Measurements from ENCODE around the gene RAB44.
"Not testable (repeated sequence)": the region's sequence is repeated elsewhere in the genome, so short reads cannot be mapped to it uniquely, and the experiment has no call there.

Gene RAB44

GRCh38 chr6:36697481-36697903, at the start of gene RAB44:
Gene RAB44 (plus strand): TSS chr6:36697826. CDS start chr6:36704236, 6,410 bp downstream.
- Histone ChIP-seq H3K9me3 (ENCODE audit: control insufficient read depth, insufficient read depth, low read depth, low read length) (no peaks in the 10 kb centered on the region), H3K4me3 (ENCODE audit: low read depth, low read length) (no peak within 1 kb of the TSS), H3K36me3 (ENCODE audit: control insufficient read depth, insufficient read depth, low read length) (no peaks in the 10 kb centered on the region), H3K9ac (ENCODE audit: low read length) (no peak within 1 kb of the TSS), H3K27ac (ENCODE audit: low read depth, low read length) (no peak within 1 kb of the TSS), H3K4me1 (ENCODE audit: control insufficient read depth, insufficient read depth, low read length) (no peaks in the 10 kb centered on the region), H3K27me3 (ENCODE audit: control insufficient read depth, insufficient read depth, low read length) (no peaks in the 10 kb centered on the region)

- H3K27ac ChIP-seq (ENCODE audit: low read depth, low read length) = no peak overlapping the region
- H3K9ac ChIP-seq (ENCODE audit: low read length) = no peak overlapping the region
- H3K4me3 ChIP-seq (ENCODE audit: low read depth, low read length) = no peak overlapping the region
- H3K27me3 ChIP-seq (ENCODE audit: control insufficient read depth, insufficient read depth, low read length) = no peaks in the 10 kb centered on the region
- H3K36me3 ChIP-seq (ENCODE audit: control insufficient read depth, insufficient read depth, low read length) = no peaks in the 10 kb centered on the region
- no peaks in the 10 kb centered on the region for H3K9me3 ChIP-seq (ENCODE audit: control insufficient read depth, insufficient read depth, low read depth, low read length)
- peaks cover 19% of the 10 kb centered on the region for H3K4me1 ChIP-seq (ENCODE audit: control insufficient read depth, insufficient read depth, low read length)
Measured at GRCh38 chr6:36649086-36649485, 48.5 kb upstream of the RAB44 start.

GRCh38 chr6:36649701-36650484, 47.7 kb upstream of the RAB44 start:
- Histone ChIP-seq H3K36me3 (ENCODE audit: control insufficient read depth, insufficient read depth, low read length) (no peaks in the 10 kb centered on the region), H3K27me3 (ENCODE audit: control insufficient read depth, insufficient read depth, low read length) (no peaks in the 10 kb centered on the region), H3K9me3 (ENCODE audit: control insufficient read depth, insufficient read depth, low read depth, low read length) (no peaks in the 10 kb centered on the region), H3K4me3 (ENCODE audit: low read depth, low read length) (no peak overlapping the region), H3K4me1 (ENCODE audit: control insufficient read depth, insufficient read depth, low read length) (peaks cover 19% of the 10 kb centered on the region), H3K9ac (ENCODE audit: low read length) (no peak overlapping the region), H3K27ac (ENCODE audit: low read depth, low read length) (no peak overlapping the region)

GRCh38 chr6:36650848-36651478, 46.7 kb upstream of the RAB44 start:
- H3K4me3 ChIP-seq (ENCODE audit: low read depth, low read length) = no peak overlapping the region

GRCh38 chr6:36651659-36652379, 45.8 kb upstream of the RAB44 start:
- H3K4me3 ChIP-seq (ENCODE audit: low read depth, low read length) = no peak overlapping the region
- no peaks in the 10 kb centered on the region for H3K27me3 ChIP-seq (ENCODE audit: control insufficient read depth, insufficient read depth, low read length)
- H3K36me3 ChIP-seq (ENCODE audit: control insufficient read depth, insufficient read depth, low read length) = no peaks in the 10 kb centered on the region
- no peak overlapping the region for H3K27ac ChIP-seq (ENCODE audit: low read depth, low read length)
- no peak overlapping the region for H3K9ac ChIP-seq (ENCODE audit: low read length)
- H3K9me3 ChIP-seq (ENCODE audit: control insufficient read depth, insufficient read depth, low read depth, low read length) = no peaks in the 10 kb centered on the region
- peaks cover 19% of the 10 kb centered on the region for H3K4me1 ChIP-seq (ENCODE audit: control insufficient read depth, insufficient read depth, low read length)

More at GRCh38 chr6:36650848-36651478, 46.7 kb upstream of the RAB44 start:
- peaks cover 19% of the 10 kb centered on the region for H3K4me1 ChIP-seq (ENCODE audit: control insufficient read depth, insufficient read depth, low read length)
- no peaks in the 10 kb centered on the region for H3K36me3 ChIP-seq (ENCODE audit: control insufficient read depth, insufficient read depth, low read length)
- no peaks in the 10 kb centered on the region for H3K9me3 ChIP-seq (ENCODE audit: control insufficient read depth, insufficient read depth, low read depth, low read length)
- H3K27ac ChIP-seq (ENCODE audit: low read depth, low read length) = no peak overlapping the region
- no peak overlapping the region for H3K9ac ChIP-seq (ENCODE audit: low read length)
- no peaks in the 10 kb centered on the region for H3K27me3 ChIP-seq (ENCODE audit: control insufficient read depth, insufficient read depth, low read length)

DNA sequence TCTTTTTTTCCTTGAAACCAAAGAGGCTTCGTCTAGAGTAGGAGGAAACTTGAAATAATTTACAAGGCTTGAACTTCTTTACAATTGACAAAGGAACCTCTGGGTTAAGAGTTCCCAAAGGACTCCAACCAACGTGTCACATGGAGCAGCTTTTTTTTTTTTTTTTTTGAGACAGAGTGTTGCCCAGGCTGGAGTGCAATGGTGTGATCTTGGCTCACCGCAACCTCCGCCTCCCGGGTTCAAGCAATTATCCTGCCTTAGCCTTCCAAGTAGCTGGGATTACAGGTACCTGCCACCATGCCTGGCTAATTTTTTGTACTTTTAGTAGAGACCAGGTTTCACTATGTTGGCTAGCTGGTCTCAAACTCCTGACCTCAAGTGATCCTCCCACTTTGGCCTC, 43.2 kb upstream of the RAB44 start:
- H3K27me3 ChIP-seq (ENCODE audit: control insufficient read depth, insufficient read depth, low read length); H3K4me3 ChIP-seq (ENCODE audit: low read depth, low read length); H3K9ac ChIP-seq (ENCODE audit: low read length); H3K9me3 ChIP-seq (ENCODE audit: control insufficient read depth, insufficient read depth, low read depth, low read length); H3K36me3 ChIP-seq (ENCODE audit: control insufficient read depth, insufficient read depth, low read length); H3K27ac ChIP-seq (ENCODE audit: low read depth, low read length): not testable (repeated sequence)
- H3K4me1 ChIP-seq (ENCODE audit: control insufficient read depth, insufficient read depth, low read length) = peaks cover 16% of the 10 kb centered on the region

DNA sequence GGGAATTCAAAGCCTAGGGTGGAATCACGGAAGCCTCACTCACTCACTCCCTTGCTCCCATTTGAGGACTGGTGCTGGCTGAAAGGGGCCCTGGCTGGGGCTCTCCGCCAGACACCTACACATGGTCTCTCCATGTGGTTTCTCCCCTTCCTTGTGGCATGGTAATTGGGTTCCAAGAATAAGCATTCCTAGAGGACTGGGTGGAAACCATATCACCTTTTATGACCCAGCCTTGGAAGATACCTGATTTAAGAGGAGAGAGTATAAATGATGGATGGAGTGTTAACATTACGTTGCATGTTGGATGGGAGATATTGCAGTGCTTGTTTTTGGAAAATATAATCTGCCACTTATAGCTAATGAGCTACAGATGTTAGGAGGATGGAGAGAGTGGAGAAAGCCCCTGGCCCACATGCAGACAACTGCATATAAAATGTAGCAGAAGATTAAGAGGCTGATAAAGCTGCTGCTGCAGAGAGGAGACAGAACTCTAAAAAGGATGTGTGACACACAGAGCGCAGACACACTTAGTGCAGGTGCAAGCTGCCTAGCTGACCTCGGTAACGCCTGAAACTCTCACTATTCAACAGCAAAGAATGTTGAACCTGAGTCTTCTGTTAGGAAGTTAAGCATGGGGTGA, 42.4 kb upstream of the RAB44 start:
- no peak overlapping the region for H3K27ac ChIP-seq (ENCODE audit: low read depth, low read length)
- no peak overlapping the region for H3K4me3 ChIP-seq (ENCODE audit: low read depth, low read length)
- H3K4me1 ChIP-seq (ENCODE audit: control insufficient read depth, insufficient read depth, low read length) = peaks cover 8% of the 10 kb centered on the region
- H3K36me3 ChIP-seq (ENCODE audit: control insufficient read depth, insufficient read depth, low read length) = no peaks in the 10 kb centered on the region
- no peaks in the 10 kb centered on the region for H3K27me3 ChIP-seq (ENCODE audit: control insufficient read depth, insufficient read depth, low read length)
- H3K9ac ChIP-seq (ENCODE audit: low read length) = no peak overlapping the region
- no peaks in the 10 kb centered on the region for H3K9me3 ChIP-seq (ENCODE audit: control insufficient read depth, insufficient read depth, low read depth, low read length)

GRCh38 chr6:36656441-36656840, 41.2 kb upstream of the RAB44 start:
- Histone ChIP-seq H3K27ac (ENCODE audit: low read depth, low read length) (no peak overlapping the region), H3K4me3 (ENCODE audit: low read depth, low read length) (no peak overlapping the region), H3K9me3 (ENCODE audit: control insufficient read depth, insufficient read depth, low read depth, low read length) (no peaks in the 10 kb centered on the region), H3K36me3 (ENCODE audit: control insufficient read depth, insufficient read depth, low read length) (no peaks in the 10 kb centered on the region), H3K4me1 (ENCODE audit: control insufficient read depth, insufficient read depth, low read length) (peaks cover 5% of the 10 kb centered on the region), H3K27me3 (ENCODE audit: control insufficient read depth, insufficient read depth, low read length) (peaks cover 3% of the 10 kb centered on the region), H3K9ac (ENCODE audit: low read length) (no peak overlapping the region)

GRCh38 chr6:36657271-36657670, 40.4 kb upstream of the RAB44 start:
- peaks cover 7% of the 10 kb centered on the region for H3K4me1 ChIP-seq (ENCODE audit: control insufficient read depth, insufficient read depth, low read length)
- H3K27ac ChIP-seq (ENCODE audit: low read depth, low read length) = no peak overlapping the region
- no peak overlapping the region for H3K4me3 ChIP-seq (ENCODE audit: low read depth, low read length)
- no peaks in the 10 kb centered on the region for H3K9me3 ChIP-seq (ENCODE audit: control insufficient read depth, insufficient read depth, low read depth, low read length)
- H3K27me3 ChIP-seq (ENCODE audit: control insufficient read depth, insufficient read depth, low read length) = peaks cover 3% of the 10 kb centered on the region
- H3K36me3 ChIP-seq (ENCODE audit: control insufficient read depth, insufficient read depth, low read length) = no peaks in the 10 kb centered on the region
- H3K9ac ChIP-seq (ENCODE audit: low read length) = no peak overlapping the region

- H3K36me3 ChIP-seq (ENCODE audit: control insufficient read depth, insufficient read depth, low read length) = no peaks in the 10 kb centered on the region
- no peaks in the 10 kb centered on the region for H3K9me3 ChIP-seq (ENCODE audit: control insufficient read depth, insufficient read depth, low read depth, low read length)
- H3K4me3 ChIP-seq (ENCODE audit: low read depth, low read length) = no peak overlapping the region
- no peak overlapping the region for H3K9ac ChIP-seq (ENCODE audit: low read length)
- H3K27me3 ChIP-seq (ENCODE audit: control insufficient read depth, insufficient read depth, low read length) = peaks cover 3% of the 10 kb centered on the region
- peaks cover 15% of the 10 kb centered on the region for H3K4me1 ChIP-seq (ENCODE audit: control insufficient read depth, insufficient read depth, low read length)
- no peak overlapping the region for H3K27ac ChIP-seq (ENCODE audit: low read depth, low read length)
Measured at GRCh38 chr6:36657942-36658544, 39.6 kb upstream of the RAB44 start.

Data from HUES6 (cell line).